ENCODE results near the gene STRN3.
"Not testable (repeated sequence)": the region's sequence is repeated elsewhere in the genome, so short reads cannot be mapped to it uniquely, and the experiment has no call there.

The STRN3 gene

DNA sequence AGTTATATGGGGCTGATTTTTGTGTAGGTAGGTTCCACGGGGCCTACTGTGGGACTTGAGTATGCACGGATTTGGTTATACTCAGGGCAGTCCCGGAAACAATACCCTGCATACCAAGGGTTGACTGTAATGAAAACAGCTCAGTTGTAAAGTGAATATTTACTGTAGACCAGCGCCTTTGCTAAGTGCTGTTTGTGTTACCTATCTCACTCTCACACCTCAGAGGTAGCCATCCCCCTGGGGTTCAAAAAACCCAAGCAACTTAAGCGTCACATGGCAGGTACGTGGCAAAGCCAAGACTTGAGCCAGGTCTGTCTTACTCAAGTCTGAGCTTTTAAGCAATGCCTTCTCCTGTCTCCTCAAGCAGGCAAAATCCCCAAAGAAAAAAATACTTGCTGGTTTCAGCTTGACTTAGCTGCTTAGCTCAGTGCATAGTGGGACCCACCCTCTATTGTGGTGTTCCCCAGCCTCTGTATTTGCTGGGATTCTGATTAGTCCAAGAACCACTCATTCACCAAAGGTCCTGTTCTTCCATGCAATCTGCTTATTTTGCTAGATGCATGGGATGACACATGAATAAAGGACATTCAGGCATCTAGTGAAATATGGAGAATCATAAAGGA lies 34.2 kb upstream of the STRN3 start:
- TF ChIP-seq, protein P1, sequence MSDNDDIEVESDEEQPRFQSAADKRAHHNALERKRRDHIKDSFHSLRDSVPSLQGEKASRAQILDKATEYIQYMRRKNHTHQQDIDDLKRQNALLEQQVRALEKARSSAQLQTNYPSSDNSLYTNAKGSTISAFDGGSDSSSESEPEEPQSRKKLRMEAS (IDR thresholded peaks at IDR 0.05; ENCODE audit: low read depth, low read length): no peak
- TF ChIP-seq, protein P2, sequence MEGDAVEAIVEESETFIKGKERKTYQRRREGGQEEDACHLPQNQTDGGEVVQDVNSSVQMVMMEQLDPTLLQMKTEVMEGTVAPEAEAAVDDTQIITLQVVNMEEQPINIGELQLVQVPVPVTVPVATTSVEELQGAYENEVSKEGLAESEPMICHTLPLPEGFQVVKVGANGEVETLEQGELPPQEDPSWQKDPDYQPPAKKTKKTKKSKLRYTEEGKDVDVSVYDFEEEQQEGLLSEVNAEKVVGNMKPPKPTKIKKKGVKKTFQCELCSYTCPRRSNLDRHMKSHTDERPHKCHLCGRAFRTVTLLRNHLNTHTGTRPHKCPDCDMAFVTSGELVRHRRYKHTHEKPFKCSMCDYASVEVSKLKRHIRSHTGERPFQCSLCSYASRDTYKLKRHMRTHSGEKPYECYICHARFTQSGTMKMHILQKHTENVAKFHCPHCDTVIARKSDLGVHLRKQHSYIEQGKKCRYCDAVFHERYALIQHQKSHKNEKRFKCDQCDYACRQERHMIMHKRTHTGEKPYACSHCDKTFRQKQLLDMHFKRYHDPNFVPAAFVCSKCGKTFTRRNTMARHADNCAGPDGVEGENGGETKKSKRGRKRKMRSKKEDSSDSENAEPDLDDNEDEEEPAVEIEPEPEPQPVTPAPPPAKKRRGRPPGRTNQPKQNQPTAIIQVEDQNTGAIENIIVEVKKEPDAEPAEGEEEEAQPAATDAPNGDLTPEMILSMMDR (IDR thresholded peaks at IDR 0.05; ENCODE audit: low read depth, low read length): no peak
- no peak for TF ChIP-seq MYC (IDR thresholded peaks at IDR 0.05; ENCODE audit: low read depth, low read length)
- no peak for TF ChIP-seq POLR2A (IDR thresholded peaks at IDR 0.05; ENCODE audit: extremely low read depth, insufficient read length)
- no peak overlapping the region for H3K4me3 ChIP-seq (ENCODE audit: low read depth, low read length)
- no peak for DNase-seq (ENCODE audit: low read depth)

DNA sequence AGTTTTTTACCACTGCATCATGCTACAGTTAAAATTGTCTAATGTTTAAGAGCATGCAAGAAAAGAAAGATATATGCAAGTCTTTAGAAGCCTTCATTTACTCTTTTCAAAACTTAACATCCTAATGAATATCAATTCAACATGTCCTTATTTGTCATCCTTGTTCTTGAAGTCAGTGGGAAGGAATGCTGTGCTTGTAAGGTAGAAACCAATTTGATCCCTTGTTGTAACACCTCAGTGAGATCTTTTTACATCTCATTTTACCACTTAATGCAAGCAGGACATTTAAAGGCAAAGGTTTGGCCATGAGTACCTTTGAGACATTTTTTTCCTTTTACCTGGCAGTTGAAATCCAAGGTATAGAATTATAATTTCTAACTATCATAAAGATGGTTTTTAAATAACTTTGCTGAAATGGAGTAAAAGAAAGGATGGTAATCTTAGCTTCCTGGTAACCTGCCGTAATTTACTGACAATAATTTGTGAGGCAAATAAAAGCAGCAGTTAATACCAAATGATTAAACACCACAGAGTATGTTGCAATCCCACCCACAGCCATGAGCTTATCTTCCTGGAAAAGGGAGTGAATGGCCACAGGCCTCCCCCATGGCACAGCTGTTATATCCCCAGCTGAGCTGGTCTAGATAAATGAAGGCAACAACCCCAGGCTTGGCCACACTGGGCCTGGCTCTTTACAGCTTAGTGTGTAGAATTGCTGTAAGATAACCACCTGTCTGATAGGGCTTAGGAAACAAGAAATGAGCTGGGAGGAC lies 33.2 kb upstream of the STRN3 start:
- TF ChIP-seq, protein P1 (IDR thresholded peaks at IDR 0.05; ENCODE audit: low read depth, low read length): no peak
- TF ChIP-seq MYC (IDR thresholded peaks at IDR 0.05; ENCODE audit: low read depth, low read length) (no peak), POLR2A (IDR thresholded peaks at IDR 0.05; ENCODE audit: extremely low read depth, insufficient read length) (no peak)
- TF ChIP-seq, protein P2 (IDR thresholded peaks at IDR 0.05; ENCODE audit: low read depth, low read length): no peak
- no peak overlapping the region for H3K4me3 ChIP-seq (ENCODE audit: low read depth, low read length)
- DNase-seq (ENCODE audit: low read depth): peak; percentile 93

DNA sequence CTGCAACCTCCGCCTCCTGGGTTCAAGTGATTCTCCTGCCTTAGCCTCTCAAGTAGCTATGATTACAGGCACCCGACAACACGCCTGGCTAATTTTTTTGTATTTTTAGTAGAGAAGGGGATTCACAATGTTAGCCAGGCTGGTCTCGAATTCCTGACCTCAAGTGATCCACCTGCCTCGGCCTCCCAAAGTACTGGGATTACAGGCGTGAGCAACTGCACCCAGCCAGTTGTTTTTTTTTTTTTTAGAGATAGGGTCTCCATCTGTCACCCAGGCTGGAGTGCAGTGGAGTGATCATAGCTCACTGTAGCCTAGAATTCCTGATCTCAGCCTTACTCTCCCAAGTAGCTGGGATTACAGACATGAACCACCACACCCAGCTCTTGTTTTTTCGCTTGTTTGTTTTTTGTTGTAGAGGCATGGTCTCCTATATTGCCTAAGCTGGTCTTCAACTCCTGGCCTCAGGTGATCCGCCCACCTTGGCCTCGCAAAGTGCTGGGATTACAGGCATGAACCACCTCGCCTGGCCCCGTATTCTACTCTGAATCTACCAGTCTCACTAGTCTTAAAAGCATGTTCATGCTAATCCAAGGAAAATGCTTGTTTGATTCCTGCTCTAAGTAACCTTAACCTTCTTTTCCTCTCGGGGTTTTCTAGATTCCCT lies 31.7 kb upstream of the STRN3 start:
- TF ChIP-seq, protein P1 (IDR thresholded peaks at IDR 0.05; ENCODE audit: low read depth, low read length): no peak
- TF ChIP-seq POLR2A (IDR thresholded peaks at IDR 0.05; ENCODE audit: extremely low read depth, insufficient read length) (no peak), MYC (IDR thresholded peaks at IDR 0.05; ENCODE audit: low read depth, low read length) (no peak)
- TF ChIP-seq, protein P2 (IDR thresholded peaks at IDR 0.05; ENCODE audit: low read depth, low read length): no peak
- no peak overlapping the region for H3K4me3 ChIP-seq (ENCODE audit: low read depth, low read length)
- DNase-seq (ENCODE audit: low read depth): no peak

DNA sequence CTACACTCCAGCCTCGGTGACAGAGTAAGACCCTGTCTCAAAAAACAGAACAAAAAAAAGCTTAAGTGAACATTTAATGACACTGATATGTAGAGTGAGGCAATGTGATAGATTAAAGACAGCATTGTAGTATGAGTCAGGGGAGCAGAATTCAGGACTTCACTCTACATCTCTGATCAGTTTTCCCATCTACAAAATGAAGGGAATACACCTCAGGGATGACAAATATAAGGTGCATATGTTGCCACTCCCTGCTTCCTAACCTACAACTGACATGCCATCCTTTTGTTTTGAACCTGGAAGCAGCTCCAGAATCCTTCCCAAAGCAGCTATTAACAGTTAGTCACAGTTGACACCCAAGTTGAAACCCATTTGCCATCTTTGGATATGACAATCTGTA lies 30.9 kb upstream of the STRN3 start:
- no peak overlapping the region for H3K4me3 ChIP-seq (ENCODE audit: low read depth, low read length)
- no peak for TF ChIP-seq MYC (IDR thresholded peaks at IDR 0.05; ENCODE audit: low read depth, low read length)
- TF ChIP-seq, protein P2 (IDR thresholded peaks at IDR 0.05; ENCODE audit: low read depth, low read length): no peak
- DNase-seq (ENCODE audit: low read depth): no peak

DNA sequence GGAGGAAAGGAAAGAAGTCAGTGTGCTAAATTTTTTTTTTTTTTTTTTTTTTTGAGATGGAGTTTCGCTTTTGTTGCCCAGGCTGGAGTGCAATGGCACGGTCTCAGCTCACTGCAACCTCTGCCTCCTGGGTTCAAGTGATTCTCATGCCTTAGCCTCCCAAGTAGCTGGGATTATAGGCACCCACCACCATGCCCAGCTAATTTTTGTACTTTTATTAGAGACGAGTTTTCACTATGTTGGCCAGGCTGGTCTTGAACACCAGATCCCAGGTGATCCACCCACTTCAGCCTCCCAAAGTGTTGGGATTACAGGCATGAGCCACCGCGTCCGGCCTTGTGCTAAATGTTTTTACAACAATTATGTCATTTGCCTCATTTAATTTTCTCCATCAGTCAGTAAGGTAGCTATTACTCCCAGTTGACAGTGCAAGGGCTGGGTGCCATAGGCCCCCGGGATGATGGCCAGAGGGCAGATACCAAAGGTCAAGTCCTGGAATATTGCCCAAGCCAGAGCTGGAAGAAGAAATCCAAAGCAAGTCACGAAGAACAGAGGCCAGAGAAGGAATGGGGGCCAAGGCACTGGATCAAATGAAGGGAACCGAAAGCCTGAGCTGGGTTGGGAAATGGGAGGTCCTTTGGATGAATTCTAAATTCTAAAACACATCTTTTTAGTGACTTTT lies 26.9 kb upstream of the STRN3 start:
- not testable (repeated sequence) for DNase-seq (ENCODE audit: low read depth)

DNA sequence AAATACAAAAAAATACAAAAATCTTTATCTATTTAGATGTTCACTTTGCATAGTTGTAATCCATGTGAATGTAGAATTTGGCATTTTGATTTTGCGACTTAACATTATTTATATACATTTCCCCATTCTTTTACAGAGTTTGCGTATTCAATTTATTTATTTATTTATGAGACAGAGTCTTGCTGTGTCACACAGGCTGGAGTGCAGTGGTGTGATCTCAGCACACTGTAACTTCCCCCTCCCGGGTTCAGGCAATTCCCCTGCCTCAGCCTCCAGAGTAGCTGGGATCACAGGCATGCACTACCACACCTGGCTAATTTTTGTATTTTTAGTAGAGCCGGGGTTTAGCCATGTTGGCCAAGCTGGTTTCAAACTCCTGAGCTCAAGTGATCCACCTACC lies 25.3 kb upstream of the STRN3 start:
- no peak overlapping the region for H3K4me3 ChIP-seq (ENCODE audit: low read depth, low read length)
- TF ChIP-seq, protein P2 (IDR thresholded peaks at IDR 0.05; ENCODE audit: low read depth, low read length): no peak
- no peak for DNase-seq (ENCODE audit: low read depth)

More for the DNA sequence above, 26.9 kb upstream of the STRN3 start:
- not testable (repeated sequence) for H3K4me3 ChIP-seq (ENCODE audit: low read depth, low read length)
